WTC11 (cell line): ENCODE results near the gene SGSM2. TPM values are rescaled to one million over a fixed set of nuclear protein-coding genes. Genes with fewer than 3 reads are reported as not detected.
A peak's percentile ranks its signal among the peaks of the same experiment; 100 is the strongest.

Experiments used
- ATAC-seq: fragments of 200-7000 bp; cut with Tn5 transposase; 2 replicates; pipeline ENCODE4 v1.10.0; 2021; ENCODE audit warnings: mild to moderate bottlenecking, moderate library complexity
- CTCF ChIA-PET: fragments of 300-600 bp; sonication (Branson Sonifier 250); formaldehyde crosslinking; loops from one replicate; lab custom pipeline; 2021; ENCODE audit warnings: antibody characterized with exemption; lab: Charles Lee
- POLR2A ChIA-PET: fragments of 350-600 bp; sonication (Branson Sonifier 250); formaldehyde crosslinking; loops from one replicate; lab custom pipeline; 2021; ENCODE audit warnings: antibody characterized with exemption; lab: Charles Lee
- DNase-seq: peaks from one replicate; pipeline ENCODE4 v3.0.0; 2021; ENCODE audit warnings: low spot score
- H3K27ac Mint-ChIP-seq: 2 replicates; pipeline ENCODE4 v1.8.0; 2021; ENCODE audit warnings: mixed read lengths
- H3K27me3 Mint-ChIP-seq: 2 replicates; pipeline ENCODE4 v1.8.0; 2021; ENCODE audit warnings: low read depth, mild to moderate bottlenecking, moderate library complexity, mixed read lengths
- H3K36me3 Mint-ChIP-seq: 2 replicates; pipeline ENCODE4 v1.8.0; 2021; ENCODE audit warnings: mixed read lengths
- H3K4me1 Mint-ChIP-seq: 2 replicates; pipeline ENCODE4 v1.8.0; 2022; ENCODE audit warnings: mixed read lengths
- H3K4me3 Mint-ChIP-seq: 2 replicates; pipeline ENCODE4 v1.8.0; 2021; ENCODE audit warnings: mild to moderate bottlenecking, moderate library complexity, mixed read lengths
- H3K9me3 Mint-ChIP-seq: 2 replicates; pipeline ENCODE4 v1.8.0; 2021; ENCODE audit warnings: mixed read lengths
- CREB1 ChIP-seq: sonication (generic); formaldehyde crosslinking; IDR thresholded peaks from 2 replicates; pipeline ENCODE4 v1.8.0; 2023; ENCODE audit warnings: mild to moderate bottlenecking, missing genetic modification reagents
- E2F4 ChIP-seq: sonication (generic); formaldehyde crosslinking; IDR thresholded peaks from 2 replicates; pipeline ENCODE4 v1.8.1; 2022; ENCODE audit warnings: low read depth, mild to moderate bottlenecking, moderate library complexity, missing genetic modification reagents, borderline replicate concordance
- E2F5 ChIP-seq: sonication (generic); formaldehyde crosslinking; IDR thresholded peaks from 2 replicates; pipeline ENCODE4 v1.8.1; 2022; ENCODE audit warnings: mild to moderate bottlenecking, moderate library complexity, missing genetic modification reagents
- EMX1 ChIP-seq: fragments of 250-450 bp; sonication (Bioruptor Pico); IDR thresholded peaks from 2 replicates; pipeline ENCODE4 v1.8.0; 2021; ENCODE audit warnings: mild to moderate bottlenecking
- ESRRA ChIP-seq: sonication (generic); formaldehyde crosslinking; IDR thresholded peaks from 2 replicates; pipeline ENCODE4 v1.8.1; 2022; ENCODE audit warnings: mild to moderate bottlenecking, missing genetic modification reagents, borderline replicate concordance
- FOXP1 ChIP-seq: sonication (generic); formaldehyde crosslinking; IDR thresholded peaks from 2 replicates; pipeline ENCODE4 v1.8.0; 2022; ENCODE audit warnings: missing genetic modification reagents, mild to moderate bottlenecking, moderate library complexity, borderline replicate concordance
- IRF2 ChIP-seq: sonication (generic); formaldehyde crosslinking; IDR thresholded peaks from 2 replicates; pipeline ENCODE4 v1.8.0; 2022; ENCODE audit warnings: low read depth, missing genetic modification reagents, borderline replicate concordance
- MLX ChIP-seq: sonication (generic); formaldehyde crosslinking; IDR thresholded peaks from 2 replicates; pipeline ENCODE4 v1.8.1; 2023; ENCODE audit warnings: mild to moderate bottlenecking, missing genetic modification reagents, moderate library complexity
- MXD4 ChIP-seq: fragments of 250-450 bp; sonication (Bioruptor Pico); IDR thresholded peaks from 2 replicates; pipeline ENCODE4 v1.8.0; 2021; ENCODE audit warnings: mild to moderate bottlenecking, moderate library complexity, borderline replicate concordance
- NR3C1 ChIP-seq: sonication (generic); formaldehyde crosslinking; conservative IDR thresholded peaks from 2 replicates; pipeline ENCODE4 v1.8.1; 2023; ENCODE audit warnings: low read depth, mild to moderate bottlenecking, missing genetic modification reagents
- OVOL2 ChIP-seq: fragments of 250-450 bp; sonication (Bioruptor Pico); IDR thresholded peaks from 2 replicates; pipeline ENCODE4 v1.9.0; 2021; ENCODE audit warnings: mild to moderate bottlenecking, borderline replicate concordance
- SOX15 ChIP-seq: fragments of 250-450 bp; sonication (Bioruptor Pico); IDR thresholded peaks from 2 replicates; pipeline ENCODE4 v1.9.0; 2021; ENCODE audit warnings: mild to moderate bottlenecking
- TP53 ChIP-seq: sonication (generic); formaldehyde crosslinking; IDR thresholded peaks from 2 replicates; pipeline ENCODE4 v1.8.1; 2023; ENCODE audit warnings: mild to moderate bottlenecking, missing genetic modification reagents
- USF1 ChIP-seq: sonication (generic); formaldehyde crosslinking; IDR thresholded peaks from 2 replicates; pipeline ENCODE4 v1.8.0; 2022; ENCODE audit warnings: mild to moderate bottlenecking, missing genetic modification reagents
- ZNF416 ChIP-seq: fragments of 250-450 bp; sonication (Bioruptor Pico); IDR thresholded peaks from 2 replicates; pipeline ENCODE4 v1.9.0; 2021; ENCODE audit warnings: mild to moderate bottlenecking, inconsistent platforms
- total RNA-seq: library from RNA; stranded (reverse); gene quantifications from 3 replicates; pipeline ENCODE4 v1.2.3, GENCODE V29; 2021
- TF ChIP-seq, protein P1 (sequence below): sonication (generic); formaldehyde crosslinking; IDR thresholded peaks from 2 replicates; pipeline ENCODE4 v1.8.1; 2022; ENCODE audit warnings: missing genetic modification reagents, borderline replicate concordance
- TF ChIP-seq, protein P2 (sequence below): sonication (generic); formaldehyde crosslinking; IDR thresholded peaks from 2 replicates; pipeline ENCODE4 v1.8.1; 2023; ENCODE audit warnings: mild to moderate bottlenecking, moderate library complexity, missing genetic modification reagents
- TF ChIP-seq, protein P3 (sequence below): fragments of 250-450 bp; sonication (Bioruptor Pico); IDR thresholded peaks from 2 replicates; pipeline ENCODE4 v1.9.0; 2021; ENCODE audit warnings: mild to moderate bottlenecking
- TF ChIP-seq, protein P4 (sequence below): sonication (generic); formaldehyde crosslinking; conservative IDR thresholded peaks from 2 replicates; pipeline ENCODE4 v1.8.1; 2023; ENCODE audit warnings: mild to moderate bottlenecking, low read depth, missing genetic modification reagents, moderate library complexity

SGSM2 gene
- total RNA-seq, 1 experiment from 2014 or later = 50.3 TPM

- Mint-ChIP-seq H3K4me1 (no peaks in the 10 kb centered on the region), H3K36me3 (peaks cover 36% of the 10 kb centered on the region), H3K27ac (no peak overlapping the region), H3K27me3 (no peaks in the 10 kb centered on the region), H3K4me3 (no peak overlapping the region), H3K9me3 (no peaks in the 10 kb centered on the region)
- CTCF ChIA-PET = interaction anchor here (1.2 to 3.8 kb wide), 3 partner anchors 9 to 69 kb away, joined by 3 to 17 read pairs (median 5); no protein-coding TSS in a partner anchor
- 0 out of 2 replicates have a peak, but pooled peaks have one; percentile 30 for ATAC-seq
- peak; percentile 41 for DNase-seq
- TF ChIP-seq OVOL2 (CRISPR knock-in tag) (no peak), MLX (CRISPR knock-in tag) (no peak), FOXP1 (CRISPR knock-in tag) (no peak), CREB1 (CRISPR knock-in tag) (no peak), TP53 (CRISPR knock-in tag) (no peak), SOX15 (CRISPR knock-in tag) (no peak)
- TF ChIP-seq, protein P1, sequence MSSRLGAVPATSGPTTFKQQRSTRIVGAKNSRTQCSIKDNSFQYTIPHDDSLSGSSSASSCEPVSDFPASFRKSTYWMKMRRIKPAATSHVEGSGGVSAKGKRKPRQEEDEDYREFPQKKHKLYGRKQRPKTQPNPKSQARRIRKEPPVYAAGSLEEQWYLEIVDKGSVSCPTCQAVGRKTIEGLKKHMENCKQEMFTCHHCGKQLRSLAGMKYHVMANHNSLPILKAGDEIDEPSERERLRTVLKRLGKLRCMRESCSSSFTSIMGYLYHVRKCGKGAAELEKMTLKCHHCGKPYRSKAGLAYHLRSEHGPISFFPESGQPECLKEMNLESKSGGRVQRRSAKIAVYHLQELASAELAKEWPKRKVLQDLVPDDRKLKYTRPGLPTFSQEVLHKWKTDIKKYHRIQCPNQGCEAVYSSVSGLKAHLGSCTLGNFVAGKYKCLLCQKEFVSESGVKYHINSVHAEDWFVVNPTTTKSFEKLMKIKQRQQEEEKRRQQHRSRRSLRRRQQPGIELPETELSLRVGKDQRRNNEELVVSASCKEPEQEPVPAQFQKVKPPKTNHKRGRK = no peak
- TF ChIP-seq, protein P2, sequence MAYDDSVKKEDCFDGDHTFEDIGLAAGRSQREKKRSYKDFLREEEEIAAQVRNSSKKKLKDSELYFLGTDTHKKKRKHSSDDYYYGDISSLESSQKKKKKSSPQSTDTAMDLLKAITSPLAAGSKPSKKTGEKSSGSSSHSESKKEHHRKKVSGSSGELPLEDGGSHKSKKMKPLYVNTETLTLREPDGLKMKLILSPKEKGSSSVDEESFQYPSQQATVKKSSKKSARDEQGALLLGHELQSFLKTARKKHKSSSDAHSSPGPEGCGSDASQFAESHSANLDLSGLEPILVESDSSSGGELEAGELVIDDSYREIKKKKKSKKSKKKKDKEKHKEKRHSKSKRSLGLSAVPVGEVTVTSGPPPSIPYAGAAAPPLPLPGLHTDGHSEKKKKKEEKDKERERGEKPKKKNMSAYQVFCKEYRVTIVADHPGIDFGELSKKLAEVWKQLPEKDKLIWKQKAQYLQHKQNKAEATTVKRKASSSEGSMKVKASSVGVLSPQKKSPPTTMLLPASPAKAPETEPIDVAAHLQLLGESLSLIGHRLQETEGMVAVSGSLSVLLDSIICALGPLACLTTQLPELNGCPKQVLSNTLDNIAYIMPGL = no peak
- POLR2A ChIA-PET = no interaction called here
These were observed 84.2 kb downstream of the SGSM2 start for GRCh38 chr17:2421315-2422147.

GRCh38 chr17:2423271-2423670 is 86.0 kb downstream of the SGSM2 start:
- Mint-ChIP-seq H3K27me3 (no peaks in the 10 kb centered on the region), H3K9me3 (no peaks in the 10 kb centered on the region), H3K36me3 (peaks cover 41% of the 10 kb centered on the region), H3K4me1 (no peaks in the 10 kb centered on the region), H3K4me3 (no peak overlapping the region), H3K27ac (no peak overlapping the region)
- no peak for DNase-seq
- ChIA-PET CTCF (interaction anchor here (0.6 to 3.8 kb wide), 2 partner anchors 41 to 54 kb away, joined by 4 to 17 read pairs; no protein-coding TSS in a partner anchor), POLR2A (no interaction called here)
- no peak for ATAC-seq
- TF ChIP-seq MXD4 (CRISPR knock-in tag) (no peak), ZNF416 (CRISPR knock-in tag) (no peak), E2F5 (CRISPR knock-in tag) (no peak), ESRRA (CRISPR knock-in tag) (no peak), E2F4 (CRISPR knock-in tag) (no peak), EMX1 (CRISPR knock-in tag) (no peak), USF1 (CRISPR knock-in tag) (no peak), IRF2 (CRISPR knock-in tag) (no peak), NR3C1 (CRISPR knock-in tag) (no peak)
- TF ChIP-seq, protein P3, sequence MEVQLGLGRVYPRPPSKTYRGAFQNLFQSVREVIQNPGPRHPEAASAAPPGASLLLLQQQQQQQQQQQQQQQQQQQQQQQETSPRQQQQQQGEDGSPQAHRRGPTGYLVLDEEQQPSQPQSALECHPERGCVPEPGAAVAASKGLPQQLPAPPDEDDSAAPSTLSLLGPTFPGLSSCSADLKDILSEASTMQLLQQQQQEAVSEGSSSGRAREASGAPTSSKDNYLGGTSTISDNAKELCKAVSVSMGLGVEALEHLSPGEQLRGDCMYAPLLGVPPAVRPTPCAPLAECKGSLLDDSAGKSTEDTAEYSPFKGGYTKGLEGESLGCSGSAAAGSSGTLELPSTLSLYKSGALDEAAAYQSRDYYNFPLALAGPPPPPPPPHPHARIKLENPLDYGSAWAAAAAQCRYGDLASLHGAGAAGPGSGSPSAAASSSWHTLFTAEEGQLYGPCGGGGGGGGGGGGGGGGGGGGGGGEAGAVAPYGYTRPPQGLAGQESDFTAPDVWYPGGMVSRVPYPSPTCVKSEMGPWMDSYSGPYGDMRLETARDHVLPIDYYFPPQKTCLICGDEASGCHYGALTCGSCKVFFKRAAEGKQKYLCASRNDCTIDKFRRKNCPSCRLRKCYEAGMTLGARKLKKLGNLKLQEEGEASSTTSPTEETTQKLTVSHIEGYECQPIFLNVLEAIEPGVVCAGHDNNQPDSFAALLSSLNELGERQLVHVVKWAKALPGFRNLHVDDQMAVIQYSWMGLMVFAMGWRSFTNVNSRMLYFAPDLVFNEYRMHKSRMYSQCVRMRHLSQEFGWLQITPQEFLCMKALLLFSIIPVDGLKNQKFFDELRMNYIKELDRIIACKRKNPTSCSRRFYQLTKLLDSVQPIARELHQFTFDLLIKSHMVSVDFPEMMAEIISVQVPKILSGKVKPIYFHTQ (CRISPR knock-in tag) = no peak
- TF ChIP-seq, protein P4, sequence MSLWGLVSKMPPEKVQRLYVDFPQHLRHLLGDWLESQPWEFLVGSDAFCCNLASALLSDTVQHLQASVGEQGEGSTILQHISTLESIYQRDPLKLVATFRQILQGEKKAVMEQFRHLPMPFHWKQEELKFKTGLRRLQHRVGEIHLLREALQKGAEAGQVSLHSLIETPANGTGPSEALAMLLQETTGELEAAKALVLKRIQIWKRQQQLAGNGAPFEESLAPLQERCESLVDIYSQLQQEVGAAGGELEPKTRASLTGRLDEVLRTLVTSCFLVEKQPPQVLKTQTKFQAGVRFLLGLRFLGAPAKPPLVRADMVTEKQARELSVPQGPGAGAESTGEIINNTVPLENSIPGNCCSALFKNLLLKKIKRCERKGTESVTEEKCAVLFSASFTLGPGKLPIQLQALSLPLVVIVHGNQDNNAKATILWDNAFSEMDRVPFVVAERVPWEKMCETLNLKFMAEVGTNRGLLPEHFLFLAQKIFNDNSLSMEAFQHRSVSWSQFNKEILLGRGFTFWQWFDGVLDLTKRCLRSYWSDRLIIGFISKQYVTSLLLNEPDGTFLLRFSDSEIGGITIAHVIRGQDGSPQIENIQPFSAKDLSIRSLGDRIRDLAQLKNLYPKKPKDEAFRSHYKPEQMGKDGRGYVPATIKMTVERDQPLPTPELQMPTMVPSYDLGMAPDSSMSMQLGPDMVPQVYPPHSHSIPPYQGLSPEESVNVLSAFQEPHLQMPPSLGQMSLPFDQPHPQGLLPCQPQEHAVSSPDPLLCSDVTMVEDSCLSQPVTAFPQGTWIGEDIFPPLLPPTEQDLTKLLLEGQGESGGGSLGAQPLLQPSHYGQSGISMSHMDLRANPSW (CRISPR knock-in tag) = no peak
